Mesenchymal stem cell (in vitro differentiated cells and primary cell): Measurements from ENCODE around the gene GPR45.

ENCODE experiments used
- DNase-seq: peaks from one replicate; pipeline ENCODE4 v3.0.0-alpha.2; 2013
- H2AFZ ChIP-seq: one replicate; pipeline ENCODE4 v1.6.1; 2013; ENCODE audit warnings: low read depth, mild to moderate bottlenecking, control low read depth, inconsistent platforms, low read length, moderate library complexity
- H2AK5ac ChIP-seq: 2 replicates; pipeline ENCODE4 v1.6.1; 2013; ENCODE audit warnings: low read length, moderate library complexity, mild to moderate bottlenecking, inconsistent platforms; ENCODE audit not compliant: severe bottlenecking
- H2BK120ac ChIP-seq: one replicate; pipeline ENCODE4 v1.6.1; 2013; ENCODE audit warnings: low read depth, mild to moderate bottlenecking, inconsistent platforms, low read length, moderate library complexity
- H2BK12ac ChIP-seq, 2 experiments: one replicate each; pipeline ENCODE4 v1.6.1; 2013; ENCODE audit warnings: inconsistent platforms in 2 of 2, low read length in 2 of 2, mild to moderate bottlenecking in 2 of 2, moderate library complexity in 2 of 2, control low read depth in 1 of 2
- H2BK15ac ChIP-seq: one replicate; pipeline ENCODE4 v1.6.1; 2013; ENCODE audit warnings: mild to moderate bottlenecking, low read depth, inconsistent platforms; ENCODE audit not compliant: poor library complexity, severe bottlenecking
- H2BK5ac ChIP-seq: 2 replicates; pipeline ENCODE4 v1.6.1; 2013; ENCODE audit warnings: low read depth, mild to moderate bottlenecking, low read length, control low read depth, inconsistent platforms; ENCODE audit not compliant: poor library complexity, severe bottlenecking
- H3K14ac ChIP-seq, 2 experiments: one replicate each; pipeline ENCODE4 v1.6.1; 2013; ENCODE audit warnings: inconsistent platforms in 2 of 2, low read length in 2 of 2, control low read depth in 1 of 2, mild to moderate bottlenecking in 1 of 2, moderate library complexity in 1 of 2
- H3K18ac ChIP-seq, 2 experiments: one replicate each; pipeline ENCODE4 v1.6.1; 2013; ENCODE audit warnings: inconsistent platforms in 2 of 2, low read length in 2 of 2, control low read depth in 1 of 2, low read depth in 1 of 2, mild to moderate bottlenecking in 1 of 2
- H3K23ac ChIP-seq, 2 experiments: one replicate each; pipeline ENCODE4 v1.6.1; 2013; ENCODE audit warnings: inconsistent platforms in 2 of 2, low read length in 2 of 2, mild to moderate bottlenecking in 2 of 2, moderate library complexity in 2 of 2, control low read depth in 1 of 2
- H3K27ac ChIP-seq: 2 replicates; pipeline ENCODE4 v1.5.1; 2013; ENCODE audit warnings: mild to moderate bottlenecking, moderate library complexity, low read length, control low read depth, inconsistent platforms; ENCODE audit not compliant: poor library complexity, severe bottlenecking
- H3K27me3 ChIP-seq, 2 experiments: 2 replicates each; pipeline versions ENCODE4 v1.6.1 to v1.7.0; 2013; ENCODE audit warnings: low read length in 2 of 2, mild to moderate bottlenecking in 2 of 2, moderate library complexity in 2 of 2, control low read depth in 1 of 2, inconsistent platforms in 1 of 2; ENCODE audit not compliant: control insufficient read depth in 1 of 2, insufficient read depth in 1 of 2
- H3K36me3 ChIP-seq, 2 experiments: 2 replicates each; pipeline versions ENCODE4 v1.6.1 to v1.7.0; 2013; ENCODE audit warnings: low read length in 2 of 2, control low read depth in 1 of 2, inconsistent platforms in 1 of 2, low read depth in 1 of 2, mild to moderate bottlenecking in 1 of 2; ENCODE audit not compliant: insufficient read depth in 2 of 2, control insufficient read depth in 1 of 2
- H3K4ac ChIP-seq, 2 experiments: one replicate each; pipeline ENCODE4 v1.6.1; 2013; ENCODE audit warnings: inconsistent platforms in 2 of 2, low read length in 2 of 2, mild to moderate bottlenecking in 2 of 2, moderate library complexity in 2 of 2, control low read depth in 1 of 2, low read depth in 1 of 2
- H3K4me1 ChIP-seq: 2 replicates; pipeline ENCODE4 v1.6.1; 2013; ENCODE audit warnings: low read depth, low read length, control low read depth; ENCODE audit not compliant: control insufficient read depth, insufficient read depth
- H3K4me2 ChIP-seq: 2 replicates; pipeline ENCODE4 v1.6.1; 2013; ENCODE audit warnings: low read length, mild to moderate bottlenecking, inconsistent platforms; ENCODE audit not compliant: poor library complexity, severe bottlenecking
- H3K4me3 ChIP-seq, 2 experiments: 2 replicates each; pipeline versions ENCODE4 v1.5.1 to v1.7.0; 2013; ENCODE audit warnings: low read length in 2 of 2, mild to moderate bottlenecking in 2 of 2, control low read depth in 1 of 2, low read depth in 1 of 2; ENCODE audit not compliant: insufficient read depth in 1 of 2
- H3K79me1 ChIP-seq: replicated peaks from 2 replicates; pipeline ENCODE4 v1.6.1; 2013; ENCODE audit warnings: mild to moderate bottlenecking, control low read depth, low read length, inconsistent platforms; ENCODE audit not compliant: poor library complexity, severe bottlenecking
- H3K9ac ChIP-seq: 2 replicates; pipeline ENCODE4 v1.7.0; 2013; ENCODE audit warnings: mild to moderate bottlenecking, low read length, moderate library complexity
- H3K9me3 ChIP-seq: 2 replicates; pipeline ENCODE4 v1.7.0; 2013; ENCODE audit warnings: mild to moderate bottlenecking, low read length; ENCODE audit not compliant: control insufficient read depth
- H4K8ac ChIP-seq: one replicate; pipeline ENCODE4 v1.6.1; 2013; ENCODE audit warnings: inconsistent platforms, mild to moderate bottlenecking, low read length, moderate library complexity
- H4K91ac ChIP-seq: one replicate; pipeline ENCODE4 v1.6.1; 2013; ENCODE audit warnings: mild to moderate bottlenecking, low read length, inconsistent platforms
- WGBS: methylation state at CpG from one replicate; pipeline ENCODE4 v1.1.7; 2013; ENCODE audit warnings: mixed read lengths; 5-methylcytosine and 5-hydroxymethylcytosine counted together

Gene GPR45

DNA sequence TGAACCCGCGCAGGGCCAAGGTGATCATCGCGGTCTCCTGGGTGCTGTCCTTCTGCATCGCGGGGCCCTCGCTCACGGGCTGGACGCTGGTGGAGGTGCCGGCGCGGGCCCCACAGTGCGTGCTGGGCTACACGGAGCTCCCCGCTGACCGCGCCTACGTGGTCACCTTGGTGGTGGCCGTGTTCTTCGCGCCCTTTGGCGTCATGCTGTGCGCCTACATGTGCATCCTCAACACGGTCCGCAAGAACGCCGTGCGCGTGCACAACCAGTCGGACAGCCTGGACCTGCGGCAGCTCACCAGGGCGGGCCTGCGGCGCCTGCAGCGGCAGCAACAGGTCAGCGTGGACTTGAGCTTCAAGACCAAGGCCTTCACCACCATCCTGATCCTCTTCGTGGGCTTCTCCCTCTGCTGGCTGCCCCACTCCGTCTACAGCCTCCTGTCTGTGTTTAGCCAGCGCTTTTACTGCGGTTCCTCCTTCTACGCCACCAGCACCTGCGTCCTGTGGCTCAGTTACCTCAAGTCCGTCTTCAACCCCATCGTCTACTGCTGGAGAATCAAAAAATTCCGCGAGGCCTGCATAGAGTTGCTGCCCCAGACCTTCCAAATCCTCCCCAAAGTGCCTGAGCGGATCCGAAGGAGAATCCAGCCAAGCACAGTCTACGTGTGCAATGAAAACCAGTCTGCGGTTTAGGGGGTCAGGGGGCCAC lies 897 bp downstream of the GPR45 start:
- WGBS = 96% methylated on average over 50 of the region's 50 CpGs

DNA sequence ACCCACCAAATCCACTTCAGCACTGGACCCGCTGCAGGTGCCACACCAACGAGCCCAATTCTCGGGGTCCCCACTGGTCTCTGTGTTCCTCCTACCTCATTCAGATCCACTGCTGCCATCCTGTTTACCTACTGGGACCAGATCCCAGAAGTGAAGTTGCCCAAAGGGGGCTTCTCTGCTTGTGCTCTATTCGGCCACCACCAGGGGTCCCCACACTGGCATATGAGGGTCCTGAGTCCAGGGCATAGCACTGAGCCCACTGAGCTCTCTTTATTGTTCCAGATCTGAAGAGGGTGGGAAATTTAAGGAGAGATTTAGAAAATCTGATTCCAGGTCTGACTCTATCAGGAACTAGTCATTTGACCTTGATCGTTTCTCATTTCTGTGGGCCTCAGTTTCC lies 2.4 kb downstream of the GPR45 start:
- Histone ChIP-seq H3K27me3 (no peaks in the 10 kb centered on the region), H3K4ac (no peak overlapping the region), H2BK120ac (no peak overlapping the region), H3K4me1 (peaks cover 10% of the 10 kb centered on the region), H3K23ac (no peak overlapping the region), H3K27ac (no peak overlapping the region), H2BK12ac (no peak overlapping the region), H4K91ac (no peak overlapping the region), H2AFZ (no peak overlapping the region), H2BK5ac (no peak overlapping the region), H3K18ac (no peak overlapping the region), H3K4me3 (no peak overlapping the region), H3K9me3 (no peaks in the 10 kb centered on the region), H2BK15ac (no peak overlapping the region), H3K14ac (no peak overlapping the region), H3K36me3 (peaks cover 0 to 9% of the 10 kb centered on the region in 2 experiments), H3K9ac (no peak overlapping the region), H4K8ac (no peak overlapping the region), H3K4me2 (no peak overlapping the region), H2AK5ac (peak overlapping the region; percentile 97), H3K79me1 (no peaks in the 10 kb centered on the region)
- 42% methylated on average over 4 of the region's 5 CpGs for whole genome bisulfite sequencing
- no peak for DNase-seq

More for the DNA sequence above, 897 bp downstream of the GPR45 start:
- peak overlapping the region; percentile 97 for H2AK5ac ChIP-seq
- no peak overlapping the region for H3K27ac ChIP-seq
- DNase-seq = no peak
- H2BK12ac ChIP-seq = no peak overlapping the region
- no peak overlapping the region for H3K4ac ChIP-seq
- peaks cover 13% of the 10 kb centered on the region for H3K4me1 ChIP-seq
- peak overlapping the region; percentile 92 for H2BK5ac ChIP-seq
- H3K4me2 ChIP-seq = no peak overlapping the region
- no peak overlapping the region for H3K18ac ChIP-seq
- H3K23ac ChIP-seq = no peak overlapping the region
- no peak overlapping the region for H2AFZ ChIP-seq
- H4K8ac ChIP-seq = no peak overlapping the region
- H3K14ac ChIP-seq = no peak overlapping the region
- H4K91ac ChIP-seq = no peak overlapping the region
- H2BK120ac ChIP-seq = no peak overlapping the region
- peaks cover 0 to 9% of the 10 kb centered on the region in 2 experiments for H3K36me3 ChIP-seq
- H3K79me1 ChIP-seq = no peaks in the 10 kb centered on the region
- no peaks in the 10 kb centered on the region for H3K27me3 ChIP-seq
- H3K4me3 ChIP-seq = no peak overlapping the region
- no peak overlapping the region for H3K9ac ChIP-seq
- H2BK15ac ChIP-seq = no peak overlapping the region
- H3K9me3 ChIP-seq = no peaks in the 10 kb centered on the region

DNA sequence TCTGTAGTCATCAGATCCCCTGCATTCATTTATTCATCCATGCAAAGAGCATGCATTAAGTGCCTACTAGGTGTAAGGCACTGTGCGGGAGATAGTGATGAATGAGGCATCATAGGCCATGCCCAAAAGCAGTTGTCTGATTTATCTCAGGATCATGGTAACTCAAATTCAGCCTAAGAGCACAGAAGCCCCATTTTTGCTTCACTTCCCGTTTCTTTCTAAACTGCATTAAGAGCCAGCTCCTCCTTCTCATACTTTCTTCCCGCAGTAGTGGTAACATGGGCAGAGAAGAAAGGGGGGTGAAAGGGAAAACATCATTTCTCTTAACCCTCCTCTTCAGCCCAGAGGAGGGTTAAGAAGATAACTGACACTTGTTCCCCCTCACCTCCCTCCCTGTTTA lies 2.9 kb downstream of the GPR45 start:
- Histone ChIP-seq H3K79me1 (no peaks in the 10 kb centered on the region), H2BK12ac (no peak overlapping the region), H2BK5ac (no peak overlapping the region), H3K36me3 (peaks cover 0 to 9% of the 10 kb centered on the region in 2 experiments), H4K8ac (no peak overlapping the region), H2BK120ac (no peak overlapping the region), H3K4me2 (no peak overlapping the region), H4K91ac (no peak overlapping the region), H3K9me3 (no peaks in the 10 kb centered on the region), H2AFZ (no peak overlapping the region), H3K23ac (no peak overlapping the region), H3K14ac (no peak overlapping the region), H3K18ac (no peak overlapping the region), H2AK5ac (peak overlapping the region; percentile 98), H3K27ac (no peak overlapping the region), H2BK15ac (no peak overlapping the region), H3K4me1 (peaks cover 10% of the 10 kb centered on the region), H3K4me3 (no peak overlapping the region), H3K4ac (no peak overlapping the region), H3K9ac (no peak overlapping the region), H3K27me3 (no peaks in the 10 kb centered on the region)
- 92% methylated on average over 1 of the region's 3 CpGs for WGBS
- DNase-seq = no peak

DNA sequence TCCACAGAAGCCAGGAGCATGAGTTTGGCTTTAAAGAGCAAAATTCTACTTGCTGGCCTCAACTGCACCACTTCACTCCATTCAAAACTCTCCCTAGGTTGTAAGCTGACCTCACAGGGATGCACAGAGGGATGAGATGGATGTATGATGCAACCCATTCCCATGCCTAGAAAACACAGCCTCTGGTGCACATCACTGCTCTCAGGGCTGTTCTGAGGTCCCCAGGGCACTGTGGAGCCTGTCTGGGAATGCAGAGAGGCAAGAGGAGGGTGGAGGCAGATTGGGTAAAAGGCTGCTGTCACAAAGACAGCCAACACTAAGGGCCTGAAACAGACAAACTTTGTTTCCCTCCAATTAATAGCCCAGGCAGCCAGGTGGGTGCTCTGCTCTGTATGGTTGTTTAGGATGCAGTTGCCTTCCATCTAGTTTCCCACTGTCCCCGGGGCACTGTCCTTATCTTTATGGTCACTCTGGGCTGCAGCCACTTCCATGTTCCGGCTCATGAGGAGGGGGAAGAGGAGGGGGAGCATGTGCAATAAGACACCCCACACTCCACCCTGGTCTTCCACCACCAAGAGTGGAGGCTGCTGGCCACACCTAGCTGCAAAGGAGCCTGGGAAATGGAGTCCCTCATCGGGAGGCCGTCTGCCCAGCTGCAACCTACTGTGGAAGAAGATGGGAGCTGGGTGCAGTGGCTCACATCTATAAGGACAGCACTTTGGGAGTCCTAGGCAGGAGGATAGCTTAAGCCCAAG lies 7.0 kb downstream of the GPR45 start:
- H3K36me3 ChIP-seq = no peaks in the 10 kb centered on the region
- H3K27ac ChIP-seq = no peak overlapping the region
- H3K4ac ChIP-seq = no peak overlapping the region
- H3K23ac ChIP-seq = no peak overlapping the region
- no peak overlapping the region for H3K4me3 ChIP-seq
- no peak overlapping the region for H4K91ac ChIP-seq
- H3K9ac ChIP-seq = no peak overlapping the region
- no peak overlapping the region for H2AFZ ChIP-seq
- no peak overlapping the region for H2BK15ac ChIP-seq
- H2AK5ac ChIP-seq = peak overlapping the region; percentile 28
- H3K18ac ChIP-seq = no peak overlapping the region
- H2BK120ac ChIP-seq = no peak overlapping the region
- 86% methylated on average over 2 of the region's 4 CpGs for WGBS
- no peaks in the 10 kb centered on the region for H3K9me3 ChIP-seq
- H2BK12ac ChIP-seq = no peak overlapping the region
- no peak overlapping the region for H4K8ac ChIP-seq
- no peak for DNase-seq
- H3K79me1 ChIP-seq = no peaks in the 10 kb centered on the region
- H3K27me3 ChIP-seq = no peaks in the 10 kb centered on the region
- no peak overlapping the region for H3K4me2 ChIP-seq
- no peak overlapping the region for H3K14ac ChIP-seq
- peaks cover 10% of the 10 kb centered on the region for H3K4me1 ChIP-seq
- peak overlapping the region; percentile 10 for H2BK5ac ChIP-seq
